Loucy (cell line): ENCODE measurements around the gene DHRS7B.

Experiments used
- EZH2phosphoT487 ChIP-seq: fragments of 200-600 bp; IDR thresholded peaks from 2 replicates; pipeline ENCODE4 v1.6.1; 2018; ENCODE audit warnings: antibody characterized with exemption, mild to moderate bottlenecking, moderate library complexity, borderline replicate concordance
- TF ChIP-seq, protein P1 (sequence below): fragments of 200-600 bp; sonication (generic); conservative IDR thresholded peaks from 2 replicates; pipeline ENCODE4 v1.5.1; 2014; ENCODE audit warnings: mild to moderate bottlenecking, antibody characterized with exemption, low read length

GRCh38 chr17:21106316-21106715 lies 20.4 kb upstream of the DHRS7B start:
- TF ChIP-seq, protein P1, sequence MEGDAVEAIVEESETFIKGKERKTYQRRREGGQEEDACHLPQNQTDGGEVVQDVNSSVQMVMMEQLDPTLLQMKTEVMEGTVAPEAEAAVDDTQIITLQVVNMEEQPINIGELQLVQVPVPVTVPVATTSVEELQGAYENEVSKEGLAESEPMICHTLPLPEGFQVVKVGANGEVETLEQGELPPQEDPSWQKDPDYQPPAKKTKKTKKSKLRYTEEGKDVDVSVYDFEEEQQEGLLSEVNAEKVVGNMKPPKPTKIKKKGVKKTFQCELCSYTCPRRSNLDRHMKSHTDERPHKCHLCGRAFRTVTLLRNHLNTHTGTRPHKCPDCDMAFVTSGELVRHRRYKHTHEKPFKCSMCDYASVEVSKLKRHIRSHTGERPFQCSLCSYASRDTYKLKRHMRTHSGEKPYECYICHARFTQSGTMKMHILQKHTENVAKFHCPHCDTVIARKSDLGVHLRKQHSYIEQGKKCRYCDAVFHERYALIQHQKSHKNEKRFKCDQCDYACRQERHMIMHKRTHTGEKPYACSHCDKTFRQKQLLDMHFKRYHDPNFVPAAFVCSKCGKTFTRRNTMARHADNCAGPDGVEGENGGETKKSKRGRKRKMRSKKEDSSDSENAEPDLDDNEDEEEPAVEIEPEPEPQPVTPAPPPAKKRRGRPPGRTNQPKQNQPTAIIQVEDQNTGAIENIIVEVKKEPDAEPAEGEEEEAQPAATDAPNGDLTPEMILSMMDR, result no peak
- TF ChIP-seq EZH2phosphoT487, result no peak
